ENCODE measurements around the gene CEP83. TPM values are rescaled to one million over a fixed set of nuclear protein-coding genes. Genes with fewer than 3 reads are reported as not detected.
"Not testable (repeated sequence)": the region's sequence is repeated elsewhere in the genome, so short reads cannot be mapped to it uniquely, and the experiment has no call there.

CEP83 gene
- polyA plus RNA-seq, 1 donor: 48.2 TPM

GRCh38 chr12:94380507-94380906 is 79.2 kb downstream of the CEP83 start:
- no peak for DNase-seq

- DNase-seq: no peak
These were observed 80.1 kb downstream of the CEP83 start for GRCh38 chr12:94379479-94380113.

- DNase-seq: no peak
These were observed 82.1 kb downstream of the CEP83 start for GRCh38 chr12:94377599-94377998.

GRCh38 chr12:94374124-94374523 is 85.5 kb downstream of the CEP83 start:
- DNase-seq: no peak

GRCh38 chr12:94372461-94372860 is 87.2 kb downstream of the CEP83 start:
- DNase-seq: no peak

- DNase-seq: no peak
These were observed 97.0 kb downstream of the CEP83 start for GRCh38 chr12:94362653-94363052.

- no peak for DNase-seq
These were observed 99.9 kb downstream of the CEP83 start for GRCh38 chr12:94359761-94360160.

- DNase-seq: no peak
These were observed 106.5 kb downstream of the CEP83 start for GRCh38 chr12:94353130-94353529.

- DNase-seq: no peak
These were observed 119.1 kb downstream of the CEP83 start for GRCh38 chr12:94340573-94340972.

GRCh38 chr12:94338006-94338794 is 121.5 kb downstream of the CEP83 start:
- no peak for DNase-seq

GRCh38 chr12:94336211-94336925 is 123.3 kb downstream of the CEP83 start:
- DNase-seq: no peak

- no peak for DNase-seq
These were observed 126.3 kb downstream of the CEP83 start for GRCh38 chr12:94333396-94333795.

- DNase-seq: no peak
These were observed 130.3 kb downstream of the CEP83 start for GRCh38 chr12:94329366-94329765.

GRCh38 chr12:94327809-94328208 is 131.9 kb downstream of the CEP83 start:
- DNase-seq: no peak

GRCh38 chr12:94326727-94327126 is 132.9 kb downstream of the CEP83 start:
- no peak for DNase-seq

GRCh38 chr12:94326234-94326633 is 133.4 kb downstream of the CEP83 start:
- DNase-seq: no peak

- DNase-seq: no peak
These were observed 137.3 kb downstream of the CEP83 start for GRCh38 chr12:94322346-94322745.

GRCh38 chr12:94320109-94320508 is 139.6 kb downstream of the CEP83 start:
- no peak for DNase-seq

GRCh38 chr12:94318181-94318580 is 141.5 kb downstream of the CEP83 start:
- no peak for DNase-seq

GRCh38 chr12:94316600-94316999 is 143.1 kb downstream of the CEP83 start:
- DNase-seq: not testable (repeated sequence)

GRCh38 chr12:94312378-94312777 is 147.3 kb downstream of the CEP83 start:
- DNase-seq: no peak

GRCh38 chr12:94309373-94309772 is 150.3 kb downstream of the CEP83 start:
- no peak for DNase-seq

GRCh38 chr12:94308612-94309011 is 151.1 kb downstream of the CEP83 start:
- no peak for DNase-seq

All from left kidney (tissue), 2 donors.